Measurements from ENCODE around the gene LRP1B.
A peak's percentile ranks its signal among the peaks of the same experiment; 100 is the strongest.

LRP1B gene

DNA sequence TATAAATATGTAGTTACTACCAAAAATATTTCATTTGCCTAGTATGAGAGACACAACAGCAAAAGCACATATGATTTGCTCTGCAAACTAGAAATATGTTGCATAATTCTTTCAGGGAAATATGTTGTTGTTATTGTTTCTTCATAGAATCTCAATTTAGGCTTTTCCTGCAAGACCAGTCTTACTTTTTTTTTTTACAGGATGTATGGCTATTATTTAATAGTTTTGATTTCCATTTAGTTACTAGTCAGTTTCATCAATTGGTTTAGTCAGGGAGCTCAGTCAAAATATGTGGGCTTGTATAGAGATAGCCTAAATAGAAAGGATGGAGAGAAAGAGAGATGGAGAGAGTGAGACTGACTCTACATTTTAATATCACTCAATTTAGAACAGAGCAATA, 6.1 kb downstream of the LRP1B start:
- H3K4me3 ChIP-seq (replicated peaks; ENCODE audit: low read depth, low read length), result no peak overlapping the region
- TF ChIP-seq, protein P1, sequence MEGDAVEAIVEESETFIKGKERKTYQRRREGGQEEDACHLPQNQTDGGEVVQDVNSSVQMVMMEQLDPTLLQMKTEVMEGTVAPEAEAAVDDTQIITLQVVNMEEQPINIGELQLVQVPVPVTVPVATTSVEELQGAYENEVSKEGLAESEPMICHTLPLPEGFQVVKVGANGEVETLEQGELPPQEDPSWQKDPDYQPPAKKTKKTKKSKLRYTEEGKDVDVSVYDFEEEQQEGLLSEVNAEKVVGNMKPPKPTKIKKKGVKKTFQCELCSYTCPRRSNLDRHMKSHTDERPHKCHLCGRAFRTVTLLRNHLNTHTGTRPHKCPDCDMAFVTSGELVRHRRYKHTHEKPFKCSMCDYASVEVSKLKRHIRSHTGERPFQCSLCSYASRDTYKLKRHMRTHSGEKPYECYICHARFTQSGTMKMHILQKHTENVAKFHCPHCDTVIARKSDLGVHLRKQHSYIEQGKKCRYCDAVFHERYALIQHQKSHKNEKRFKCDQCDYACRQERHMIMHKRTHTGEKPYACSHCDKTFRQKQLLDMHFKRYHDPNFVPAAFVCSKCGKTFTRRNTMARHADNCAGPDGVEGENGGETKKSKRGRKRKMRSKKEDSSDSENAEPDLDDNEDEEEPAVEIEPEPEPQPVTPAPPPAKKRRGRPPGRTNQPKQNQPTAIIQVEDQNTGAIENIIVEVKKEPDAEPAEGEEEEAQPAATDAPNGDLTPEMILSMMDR (IDR thresholded peaks at IDR 0.05; ENCODE audit: low read depth, low read length, missing control alignments), result no peak
- no peak for DNase-seq (ENCODE audit: extremely low read depth, low read depth)

DNA sequence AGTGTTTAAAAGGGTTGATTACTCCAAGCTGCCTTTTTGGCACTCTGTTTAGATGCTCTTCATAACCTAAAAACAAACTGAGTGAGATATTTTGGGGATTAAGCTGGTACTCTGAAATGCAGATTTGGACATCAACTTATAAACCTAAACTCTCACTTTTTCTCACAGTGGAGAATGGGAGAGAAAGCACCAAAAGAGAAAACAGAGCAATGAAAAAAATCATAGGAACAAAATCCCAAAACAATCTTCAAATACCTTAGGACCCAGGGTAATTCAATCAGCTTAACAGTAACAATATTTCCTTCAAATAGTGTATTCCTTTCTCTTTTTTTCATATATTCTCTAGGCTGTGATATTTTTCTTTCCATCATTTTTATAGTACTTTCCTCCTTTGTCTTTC, 11.5 kb downstream of the LRP1B start:
- H3K4me3 ChIP-seq (replicated peaks; ENCODE audit: low read depth, low read length), result no peak overlapping the region
- TF ChIP-seq, protein P1 (IDR thresholded peaks at IDR 0.05; ENCODE audit: low read depth, low read length, missing control alignments), result no peak
- DNase-seq (ENCODE audit: extremely low read depth, low read depth), result no peak

DNA sequence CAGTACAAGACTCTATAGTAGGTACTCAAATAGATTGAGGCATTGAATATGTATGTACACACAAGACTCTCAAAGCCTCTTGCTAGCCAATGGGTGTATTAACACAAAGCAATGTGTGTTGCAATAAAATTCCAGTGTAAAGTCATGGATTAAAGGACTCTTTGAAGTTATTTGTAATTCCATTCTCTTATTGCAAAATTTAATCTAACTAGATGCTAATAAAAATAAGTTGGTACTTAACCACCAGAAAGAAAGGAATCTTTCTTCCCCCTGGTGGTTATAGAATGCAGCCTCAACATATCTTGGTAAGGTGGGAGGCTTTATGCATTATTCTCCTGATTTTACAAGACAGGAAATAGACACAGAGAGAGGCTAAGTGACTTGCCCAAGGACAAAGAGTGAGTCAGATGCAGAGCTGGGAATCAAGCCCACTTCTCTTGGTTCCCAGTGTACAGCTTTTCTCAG, 18.0 kb downstream of the LRP1B start:
- peak; percentile 26 for DNase-seq (ENCODE audit: extremely low read depth, low read depth)
- TF ChIP-seq, protein P1 (IDR thresholded peaks at IDR 0.05; ENCODE audit: low read depth, low read length, missing control alignments), result peak; percentile 18
- H3K4me3 ChIP-seq (replicated peaks; ENCODE audit: low read depth, low read length), result no peak overlapping the region

DNA sequence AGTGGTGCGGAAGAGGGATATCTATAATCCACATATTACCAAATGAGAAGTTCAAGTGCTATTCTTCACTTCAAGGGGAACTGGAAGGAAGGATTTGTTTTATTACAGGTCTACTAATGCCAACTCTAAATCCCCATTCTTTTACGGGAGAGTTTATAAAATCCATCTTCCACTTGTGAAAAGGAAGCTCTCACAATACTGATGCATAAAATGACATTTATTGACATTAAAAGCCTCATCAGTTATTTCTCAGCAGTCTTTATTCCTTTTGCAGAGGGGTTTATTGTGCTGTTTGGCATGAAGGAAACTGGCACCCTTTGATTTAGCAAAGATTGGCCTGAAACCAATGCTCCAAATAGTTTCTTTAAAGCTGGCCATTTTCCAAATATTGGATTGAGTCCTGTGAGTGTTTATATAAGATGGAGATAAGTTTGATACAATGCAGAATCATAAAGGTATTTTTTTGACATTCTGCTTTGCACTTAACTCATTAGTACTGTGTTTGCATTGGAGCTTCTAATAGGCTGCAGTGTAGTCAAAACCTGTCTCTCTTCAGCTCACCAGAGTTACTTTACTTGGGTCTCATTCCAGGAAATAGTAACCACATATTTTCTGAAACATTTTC, 26.6 kb downstream of the LRP1B start:
- TF ChIP-seq, protein P1 (IDR thresholded peaks at IDR 0.05; ENCODE audit: low read depth, low read length, missing control alignments), result no peak
- no peak overlapping the region for H3K4me3 ChIP-seq (replicated peaks; ENCODE audit: low read depth, low read length)
- no peak for DNase-seq (ENCODE audit: extremely low read depth, low read depth)

DNA sequence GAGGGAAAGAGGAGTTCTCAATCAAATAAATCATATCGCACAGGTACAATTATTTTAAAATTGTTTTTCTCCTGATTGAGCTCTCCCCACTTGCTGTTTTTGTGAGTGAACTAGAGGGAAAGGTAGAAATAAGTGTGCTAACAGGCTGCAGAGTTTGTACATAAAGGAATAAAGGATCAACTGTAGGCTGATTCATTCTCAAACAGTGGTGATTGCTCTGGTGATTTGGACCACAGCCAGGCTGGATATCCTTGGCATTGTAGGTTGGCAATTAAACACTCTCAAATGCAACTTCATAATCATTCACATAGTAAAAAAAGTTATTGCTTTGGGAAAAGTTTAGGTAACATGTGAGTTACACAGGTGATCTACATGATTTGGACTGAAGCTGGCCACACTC, 29.8 kb downstream of the LRP1B start:
- H3K4me3 ChIP-seq (replicated peaks; ENCODE audit: low read depth, low read length), result no peak overlapping the region
- DNase-seq (ENCODE audit: extremely low read depth, low read depth), result no peak
- TF ChIP-seq, protein P1 (IDR thresholded peaks at IDR 0.05; ENCODE audit: low read depth, low read length, missing control alignments), result no peak

DNA sequence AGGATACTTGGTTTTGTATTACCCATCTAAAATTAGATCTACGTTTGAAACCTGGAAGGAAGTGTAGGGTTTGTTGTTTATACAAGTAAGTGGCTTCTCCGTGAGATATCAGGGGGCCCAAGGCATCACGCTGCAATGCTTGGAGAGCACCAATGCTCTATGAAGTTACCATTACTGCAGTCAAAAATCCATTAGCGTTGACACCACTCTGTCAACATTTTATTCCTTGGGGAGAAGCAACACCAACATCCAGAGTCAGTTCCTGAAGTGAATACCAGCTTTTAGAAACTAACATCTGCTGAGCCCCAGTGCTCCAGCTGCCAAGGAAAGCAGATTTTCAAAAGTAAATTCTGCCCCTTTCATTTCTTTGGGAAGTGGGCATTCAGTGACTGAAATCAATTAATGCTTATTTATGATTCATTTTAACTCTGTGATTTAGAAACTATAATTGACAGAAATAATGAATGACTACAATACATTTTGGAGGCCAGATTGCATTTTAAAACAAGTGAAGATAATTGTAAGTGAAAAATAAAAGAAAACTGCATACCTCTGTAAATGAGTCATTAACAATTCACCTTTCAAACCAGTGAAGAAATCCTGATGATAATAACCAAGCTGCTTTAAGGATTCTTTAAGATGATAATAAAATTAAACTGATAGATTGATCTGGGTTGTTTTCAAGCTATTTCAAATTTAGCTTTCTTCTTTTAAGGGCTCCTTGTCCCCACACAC, 30.5 kb downstream of the LRP1B start:
- no peak overlapping the region for H3K4me3 ChIP-seq (replicated peaks; ENCODE audit: low read depth, low read length)
- TF ChIP-seq, protein P1 (IDR thresholded peaks at IDR 0.05; ENCODE audit: low read depth, low read length, missing control alignments), result no peak
- no peak for DNase-seq (ENCODE audit: extremely low read depth, low read depth)
